H9 (cell line): ENCODE measurements around the gene EDDM13. TPM values are rescaled to one million over a fixed set of nuclear protein-coding genes. Genes with fewer than 3 reads are reported as not detected.
A peak's percentile ranks its signal among the peaks of the same experiment; 100 is the strongest.

Source experiments
- DNase-seq: peaks from one replicate; pipeline ENCODE4 v3.0.0-alpha.2; 2017
- H2AFZ ChIP-seq: one replicate; pipeline ENCODE4 v1.6.1; 2013; ENCODE audit warnings: mild to moderate bottlenecking, low read length, control low read depth, moderate library complexity
- H2AK5ac ChIP-seq: 2 replicates; pipeline ENCODE4 v1.6.1; 2013; ENCODE audit warnings: low read length, control low read depth, mixed read lengths; ENCODE audit not compliant: insufficient read length
- H2BK120ac ChIP-seq: one replicate; pipeline ENCODE4 v1.6.1; 2013; ENCODE audit warnings: low read depth, mild to moderate bottlenecking, low read length, control low read depth, inconsistent platforms; ENCODE audit not compliant: poor library complexity, severe bottlenecking
- H2BK12ac ChIP-seq: 2 replicates; pipeline ENCODE4 v1.6.1; 2013; ENCODE audit warnings: low read length, control low read depth, mixed read lengths, low read depth; ENCODE audit not compliant: insufficient read length
- H2BK15ac ChIP-seq: 2 replicates; pipeline ENCODE4 v1.6.1; 2013; ENCODE audit warnings: low read depth, low read length, control low read depth
- H2BK20ac ChIP-seq: one replicate; pipeline ENCODE4 v1.6.1; 2013; ENCODE audit warnings: low read depth, mild to moderate bottlenecking, low read length, control low read depth, inconsistent platforms; ENCODE audit not compliant: poor library complexity, severe bottlenecking
- H2BK5ac ChIP-seq: 2 replicates; pipeline ENCODE4 v1.6.1; 2013; ENCODE audit warnings: low read length, control low read depth, mixed read lengths; ENCODE audit not compliant: insufficient read length
- H3K14ac ChIP-seq: 2 replicates; pipeline ENCODE4 v1.6.1; 2013; ENCODE audit warnings: low read length, control low read depth; ENCODE audit not compliant: insufficient read depth
- H3K18ac ChIP-seq: 2 replicates; pipeline ENCODE4 v1.6.1; 2013; ENCODE audit warnings: low read depth, mild to moderate bottlenecking, mixed read lengths, low read length, control low read depth; ENCODE audit not compliant: insufficient read length
- H3K23ac ChIP-seq: 2 replicates; pipeline ENCODE4 v1.6.1; 2013; ENCODE audit warnings: low read length, control low read depth, mixed read lengths, low read depth; ENCODE audit not compliant: insufficient read length
- H3K23me2 ChIP-seq: 2 replicates; pipeline ENCODE4 v1.6.1; 2013; ENCODE audit warnings: low read depth, mild to moderate bottlenecking, mixed read lengths, low read length, control low read depth; ENCODE audit not compliant: insufficient read length, poor library complexity, severe bottlenecking
- H3K27ac ChIP-seq: 2 replicates; pipeline ENCODE4 v1.5.1; 2013; ENCODE audit warnings: low read length, control low read depth, mixed read lengths, low read depth; ENCODE audit not compliant: insufficient read length
- H3K27me3 ChIP-seq: 2 replicates; pipeline ENCODE4 v1.6.1; 2013; ENCODE audit warnings: low read length, control low read depth, inconsistent platforms; ENCODE audit not compliant: insufficient read depth
- H3K4ac ChIP-seq: 2 replicates; pipeline ENCODE4 v1.6.1; 2013; ENCODE audit warnings: low read depth, mild to moderate bottlenecking, control low read depth, inconsistent platforms, low read length, moderate library complexity
- H3K4me1 ChIP-seq: 2 replicates; pipeline ENCODE4 v1.6.1; 2013; ENCODE audit warnings: low read length, control low read depth, inconsistent platforms; ENCODE audit not compliant: insufficient read depth
- H3K4me2 ChIP-seq: 2 replicates; pipeline ENCODE4 v1.6.1; 2013; ENCODE audit warnings: low read length, control low read depth, mixed read lengths; ENCODE audit not compliant: insufficient read length, insufficient read depth
- H3K56ac ChIP-seq: 2 replicates; pipeline ENCODE4 v1.6.1; 2013; ENCODE audit warnings: low read depth, mild to moderate bottlenecking, mixed read lengths, low read length, control low read depth; ENCODE audit not compliant: insufficient read length
- H3K79me1 ChIP-seq: 2 replicates; pipeline ENCODE4 v1.6.1; 2013; ENCODE audit warnings: low read depth, mild to moderate bottlenecking, moderate library complexity, low read length, control low read depth, inconsistent platforms; ENCODE audit not compliant: insufficient read depth, poor library complexity, severe bottlenecking
- H3K79me2 ChIP-seq: 2 replicates; pipeline ENCODE4 v1.6.1; 2013; ENCODE audit warnings: low read length, control low read depth, inconsistent platforms; ENCODE audit not compliant: insufficient read depth
- H3K9ac ChIP-seq: 2 replicates; pipeline ENCODE4 v1.6.1; 2013; ENCODE audit warnings: low read length, control low read depth, mixed read lengths; ENCODE audit not compliant: insufficient read length; ENCODE audit errors: extremely low read depth
- H3K9me3 ChIP-seq: one replicate; pipeline ENCODE4 v1.6.1; 2013; ENCODE audit warnings: low read depth, low read length, inconsistent platforms; ENCODE audit not compliant: control insufficient read depth
- H3T11ph ChIP-seq: one replicate; pipeline ENCODE4 v1.6.1; 2013; ENCODE audit warnings: mild to moderate bottlenecking, low read length, control low read depth, inconsistent platforms
- H4K20me1 ChIP-seq: one replicate; pipeline ENCODE4 v1.6.1; 2013; ENCODE audit not compliant: control insufficient read depth, insufficient read length, insufficient read depth
- H4K5ac ChIP-seq: 2 replicates; pipeline ENCODE4 v1.6.1; 2013; ENCODE audit warnings: low read depth, mild to moderate bottlenecking, mixed read lengths, low read length, control low read depth; ENCODE audit not compliant: insufficient read length
- H4K8ac ChIP-seq: replicated peaks from 2 replicates; pipeline ENCODE4 v1.6.1; 2013; ENCODE audit warnings: low read length, control low read depth, mixed read lengths, low read depth; ENCODE audit not compliant: insufficient read length
- H4K91ac ChIP-seq: 2 replicates; pipeline ENCODE4 v1.6.1; 2013; ENCODE audit warnings: low read depth, mild to moderate bottlenecking, moderate library complexity, mixed read lengths, low read length, control low read depth; ENCODE audit not compliant: insufficient read length
- H3K27ac Mint-ChIP-seq, 3 experiments: 2 replicates in 2 of 3; 3 replicates in 1 of 3; pipeline ENCODE4 v1.8.0; 2020 to 2021; ENCODE audit warnings: mixed read lengths in 3 of 3, mild to moderate bottlenecking in 1 of 3, moderate library complexity in 1 of 3
- H3K27me3 Mint-ChIP-seq: 2 replicates; pipeline ENCODE4 v1.8.0; 2021; ENCODE audit warnings: low read depth, mild to moderate bottlenecking, moderate library complexity, mixed read lengths
- H3K36me3 Mint-ChIP-seq, 3 experiments: 2 replicates in 2 of 3; 3 replicates in 1 of 3; pipeline ENCODE4 v1.8.0; 2020 to 2021; ENCODE audit warnings: low read depth in 3 of 3, mixed read lengths in 3 of 3; ENCODE audit not compliant: insufficient read depth in 1 of 3
- H3K4me1 Mint-ChIP-seq, 2 experiments: 2 replicates each; pipeline ENCODE4 v1.8.0; 2020; ENCODE audit warnings: mixed read lengths in 2 of 2
- H3K4me3 Mint-ChIP-seq, 2 experiments: 2 replicates in 1 of 2; 3 replicates in 1 of 2; pipeline ENCODE4 v1.8.0; 2020 to 2021; ENCODE audit warnings: mild to moderate bottlenecking in 2 of 2, mixed read lengths in 2 of 2, moderate library complexity in 1 of 2
- H3K9me3 Mint-ChIP-seq, 2 experiments: 2 replicates in 1 of 2; 3 replicates in 1 of 2; pipeline ENCODE4 v1.8.0; 2020; ENCODE audit warnings: mild to moderate bottlenecking in 2 of 2, mixed read lengths in 2 of 2, moderate library complexity in 1 of 2
- CTCF ChIP-seq: fragments of 200-600 bp; sonication (generic); conservative IDR thresholded peaks from 3 replicates; pipeline ENCODE4 v1.8.0; 2021; ENCODE audit warnings: antibody characterized with exemption, mild to moderate bottlenecking
- WGBS: extraction: QIAGEN DNeasy Blood & Tissue Kit; methylation state at CpG from one replicate; pipeline ENCODE4 v1.1.7; 2013; ENCODE audit warnings: missing lambda C conversion rate, low lambda C conversion rate, mixed read lengths; ENCODE audit not compliant: insufficient read length; ENCODE audit errors: extremely low coverage; 5-methylcytosine and 5-hydroxymethylcytosine counted together
- total RNA-seq: library from RNA; stranded (reverse); gene quantifications from 2 replicates; pipeline ENCODE4 v1.2.1, GENCODE V29; 2021

EDDM13 gene
- total RNA-seq, 1 experiment from 2014 or later: not detected

GRCh38 chr19:56315077-56315828 lies 42.7 kb downstream of the EDDM13 start:
- H3K79me1 ChIP-seq: no peaks in the 10 kb centered on the region
- Mint-ChIP-seq H3K27me3 (peaks cover 8% of the 10 kb centered on the region), H3K4me1 (peaks cover 10 to 14% of the 10 kb centered on the region in 2 experiments), H3K27ac (peak overlapping the region; percentile 99 to 100 (median 100)), H3K4me3 (peak overlapping the region; percentile 90 to 91), H3K36me3 (peaks cover 0 to 4% (median 2%) of the 10 kb centered on the region in 3 experiments; a peak in 3 of 7 replicates), H3K9me3 (peaks cover 0 to 2% of the 10 kb centered on the region in 2 experiments; a peak in 2 of 5 replicates)
- H2AK5ac ChIP-seq: no peak overlapping the region
- peak; percentile 97 for DNase-seq
- no peaks in the 10 kb centered on the region for H3K9me3 ChIP-seq
- TF ChIP-seq CTCF: no peak
- peak overlapping the region; percentile 76 for H2BK5ac ChIP-seq
- H3K23me2 ChIP-seq: peaks cover 9% of the 10 kb centered on the region
- H3K27me3 ChIP-seq: no peaks in the 10 kb centered on the region
- no peak overlapping the region for H4K91ac ChIP-seq
- no peak overlapping the region for H2BK20ac ChIP-seq
- peak overlapping the region; percentile 90; the same call in 1 of the 2 replicates for H3K14ac ChIP-seq
- H3K9ac ChIP-seq: peak overlapping the region; percentile 86
- WGBS: no CpG with 5 or more reads among the region's 37 CpGs
- H3K23ac ChIP-seq: no peak overlapping the region
- H2BK12ac ChIP-seq: peak overlapping the region; percentile 31
- no peaks in the 10 kb centered on the region for H4K20me1 ChIP-seq
- H4K5ac ChIP-seq: no peak overlapping the region
- no peaks in the 10 kb centered on the region for H3K4me1 ChIP-seq
- peak overlapping the region; percentile 71 for H2AFZ ChIP-seq
- no peaks in the 10 kb centered on the region for H3K79me2 ChIP-seq
- H3K56ac ChIP-seq: no peak overlapping the region
- no peak overlapping the region for H3T11ph ChIP-seq
- no peak overlapping the region for H2BK120ac ChIP-seq
- peak overlapping the region; percentile 98 for H3K4me2 ChIP-seq
- peak overlapping the region; percentile 58 for H3K27ac ChIP-seq
- H3K18ac ChIP-seq: peak overlapping the region; percentile 96
- H3K4ac ChIP-seq: no peak overlapping the region
- H4K8ac ChIP-seq: no peak overlapping the region
- no peak overlapping the region for H2BK15ac ChIP-seq
